HepG2 (cell line): ENCODE results near the gene MAN1A1. TPM values are rescaled to one million over a fixed set of nuclear protein-coding genes. Genes with fewer than 3 reads are reported as not detected.

Experiments used
- ATAC-seq: fragments of 200-7000 bp; cut with Tn5 transposase; 3 replicates; pipeline ENCODE4 v1.9.1; 2020; ENCODE audit warnings: mild to moderate bottlenecking, moderate library complexity
- BruUV-seq: library from RNA; stranded (reverse); fragments of 400-500 nt; replicated peaks from 2 replicates; lab custom pipeline; 2021; lab: Mats Ljungman, UMichigan
- CTCF ChIA-PET: fragments of 300-600 bp; formaldehyde crosslinking; extraction: SDS; loops from one replicate; lab custom pipeline; 2021; ENCODE audit warnings: low total read pairs, inconsistent platforms, low intra/inter-chr PET ratio; lab: Yijun Ruan, JAX
- POLR2A ChIA-PET: fragments of 350-600 bp; sonication (Branson Sonifier 250); formaldehyde crosslinking; loops from one replicate; lab custom pipeline; 2020; ENCODE audit warnings: antibody characterized with exemption, inconsistent platforms; lab: Yijun Ruan, JAX
- DNase-seq: peaks from one replicate; pipeline ENCODE4 v3.0.0-alpha.2; 2015; ENCODE audit warnings: low spot score
- FAIRE-seq: peaks from 3 replicates; lab custom pipeline; 2011; peaks lifted over from hg19 to GRCh38; lab: Jason Lieb, UNC
- H2AFZ ChIP-seq: one replicate; pipeline ENCODE4 v1.6.1; 2011; ENCODE audit warnings: low read length, inconsistent platforms
- H3K27ac ChIP-seq: fragments of 300-600 bp; 3 replicates; pipeline ENCODE4 v1.8.0; 2011; ENCODE audit warnings: mixed run types, mild to moderate bottlenecking, mixed read lengths, low read length, inconsistent platforms; ENCODE audit not compliant: insufficient read depth; ENCODE audit errors: extremely low read length
- H3K27me3 ChIP-seq, 2 experiments: fragments of 200-600 bp in 1 of 2; 2 replicates in 1 of 2; 3 replicates in 1 of 2; pipeline versions ENCODE4 v1.6.0 to v1.8.0; 2011; ENCODE audit warnings: low read length in 2 of 2, mild to moderate bottlenecking in 2 of 2, moderate library complexity in 2 of 2, inconsistent platforms in 1 of 2; ENCODE audit not compliant: insufficient read depth in 2 of 2, control insufficient read depth in 1 of 2
- H3K36me3 ChIP-seq, 2 experiments: fragments of 200-600 bp in 1 of 2; replicated peaks in 1 of 2; 2 replicates in 1 of 2; 3 replicates in 1 of 2; pipeline versions ENCODE4 v1.5.1 to v1.8.0; 2011; ENCODE audit warnings: low read length in 2 of 2, inconsistent platforms in 1 of 2; ENCODE audit not compliant: insufficient read depth in 2 of 2, control insufficient read depth in 1 of 2
- H3K4me1 ChIP-seq: 2 replicates; pipeline ENCODE4 v1.5.1; 2012; ENCODE audit warnings: low read length, inconsistent platforms; ENCODE audit not compliant: insufficient read depth
- H3K4me2 ChIP-seq: 2 replicates; pipeline ENCODE4 v1.6.0; 2011; ENCODE audit warnings: low read depth, low read length, inconsistent platforms
- H3K4me3 ChIP-seq, 3 experiments: fragments of 200-600 bp in 1 of 3; sonication (generic), shearing (Covaris generic) in 1 of 3; replicated peaks in 1 of 3; 2 replicates each; pipeline ENCODE4 v1.5.1; 2011 to 2016; ENCODE audit warnings: low read length in 3 of 3, inconsistent platforms in 2 of 3, low read depth in 2 of 3, mild to moderate bottlenecking in 2 of 3, control low read depth in 1 of 3, mixed read lengths in 1 of 3; ENCODE audit not compliant: insufficient read depth in 1 of 3
- H3K79me2 ChIP-seq: one replicate; pipeline ENCODE4 v1.6.1; 2011; ENCODE audit warnings: low read length, inconsistent platforms; ENCODE audit not compliant: insufficient read depth
- H3K9ac ChIP-seq: 2 replicates; pipeline ENCODE4 v1.6.0; 2011; ENCODE audit warnings: mild to moderate bottlenecking, low read depth, low read length, inconsistent platforms; ENCODE audit not compliant: insufficient read depth
- H3K9me3 ChIP-seq: 2 replicates; pipeline ENCODE4 v1.5.1; 2012; ENCODE audit warnings: mild to moderate bottlenecking, low read length
- H4K20me1 ChIP-seq: 2 replicates; pipeline ENCODE4 v1.6.0; 2011; ENCODE audit warnings: inconsistent platforms, mild to moderate bottlenecking, low read length, moderate library complexity; ENCODE audit not compliant: insufficient read depth
- DDIT3 ChIP-seq: sonication (generic); formaldehyde crosslinking; IDR thresholded peaks from 2 replicates; pipeline ENCODE4 v1.4.0; 2020; ENCODE audit warnings: mild to moderate bottlenecking, missing genetic modification reagents
- DZIP1 ChIP-seq: sonication (generic); formaldehyde crosslinking; IDR thresholded peaks from 2 replicates; pipeline ENCODE4 v1.5.0; 2020; ENCODE audit warnings: mild to moderate bottlenecking, missing genetic modification reagents
- GABPA ChIP-seq, 2 experiments: IDR thresholded peaks; 2 replicates each; pipeline ENCODE4 v1.6.1; 2011 to 2016; ENCODE audit warnings: low read depth in 2 of 2, low read length in 1 of 2, missing biosample characterization in 1 of 2, missing genetic modification characterization in 1 of 2
- GZF1 ChIP-seq: sonication (generic); formaldehyde crosslinking; IDR thresholded peaks from 2 replicates; pipeline ENCODE4 v1.5.1; 2020; ENCODE audit warnings: mild to moderate bottlenecking, missing genetic modification reagents
- JUNB ChIP-seq: sonication (generic); formaldehyde crosslinking; IDR thresholded peaks from 2 replicates; pipeline ENCODE4 v1.8.0; 2022; ENCODE audit warnings: missing genetic modification reagents, mild to moderate bottlenecking, borderline replicate concordance
- MYC ChIP-seq: sonication (generic); formaldehyde crosslinking; IDR thresholded peaks from 2 replicates; pipeline ENCODE4 v1.9.0; 2021; ENCODE audit warnings: missing genetic modification reagents, borderline replicate concordance
- NCOA1 ChIP-seq: sonication (generic); formaldehyde crosslinking; IDR thresholded peaks from 2 replicates; pipeline ENCODE4 v1.9.0; 2021; ENCODE audit warnings: missing genetic modification reagents
- NONO ChIP-seq, 2 experiments: fragments of 450-650 bp in 1 of 2; sonication (generic) in 1 of 2; formaldehyde crosslinking in 1 of 2; IDR thresholded peaks in 1 of 2; conservative IDR thresholded peaks in 1 of 2; 2 replicates each; pipeline versions ENCODE4 v1.6.1 to v1.8.0; 2017 to 2022; ENCODE audit warnings: mild to moderate bottlenecking in 1 of 2, missing genetic modification reagents in 1 of 2, moderate library complexity in 1 of 2
- POLR2AphosphoS2 ChIP-seq: IDR thresholded peaks from 2 replicates; pipeline ENCODE4 v1.6.1; 2011; ENCODE audit warnings: low read depth, low read length, improper control_type of control experiment
- TBX2 ChIP-seq: sonication (generic); formaldehyde crosslinking; IDR thresholded peaks from 2 replicates; pipeline ENCODE4 v1.5.0; 2020; ENCODE audit warnings: missing genetic modification reagents, mild to moderate bottlenecking, borderline replicate concordance
- ZNF546 ChIP-seq: sonication (generic); formaldehyde crosslinking; conservative IDR thresholded peaks from 2 replicates; pipeline ENCODE4 v1.8.1; 2023; ENCODE audit warnings: mild to moderate bottlenecking, missing genetic modification reagents
- WGBS: methylation state at CpG from one replicate; pipeline ENCODE4 v1.1.6; 2017; ENCODE audit warnings: low lambda C conversion rate; 5-methylcytosine and 5-hydroxymethylcytosine counted together
- in situ Hi-C: cut with HindIII; loops from 2 replicates; pipeline ENCODE4 v1.10.0; 2017; ENCODE audit warnings: low pct_unique_long_range_greater_than_20kb; ENCODE audit not compliant: extremely low pct_ligation_motif_present
- intact Hi-C: fragments of 100-400 bp; cut with micrococcal nuclease; formaldehyde crosslinking; loops from one replicate; pipeline ENCODE4 v1.10.0; 2022; ENCODE audit not compliant: unreplicated experiment
- polyA plus RNA-seq, 8 experiments: library from polyadenylated mRNA; depleted of rRNA in 3 of 8; stranded (reverse) in 7 of 8; unstranded in 1 of 8; fragments of >200 nt; fragmentation: Illumina TruSeq in 4 of 8; extraction: Trizol in 4 of 8; gene quantifications; 2 replicates each; pipeline versions ENCODE4 v1.2.1 to v1.2.3, GENCODE V29; 2011 to 2016; ENCODE audit warnings: low read depth in 4 of 8, missing spikeins in 1 of 8, mixed read lengths in 1 of 8; ENCODE audit not compliant: insufficient read depth in 1 of 8
- total RNA-seq, 5 experiments: library from RNA; depleted of rRNA; stranded (reverse); fragments of >200 nt; fragmentation: Illumina TruSeq; extraction: Trizol; gene quantifications; 2 replicates each; pipeline ENCODE4 v1.2.3, GENCODE V29; 2016; ENCODE audit warnings: low read depth in 1 of 5

Gene MAN1A1
- total and polyA plus RNA-seq, 2 of the 13 experiments (the other 11 are each of a cell fraction or from before 2014, with no cell fraction given) = 156 to 236 TPM

- H3K79me2 ChIP-seq = no peaks in the 10 kb centered on the region
- no peak for DNase-seq
- FAIRE-seq = no peak
- ATAC-seq = no peak
- no peak overlapping the region for H3K27ac ChIP-seq
- H3K4me3 ChIP-seq = no peak overlapping the region
- TF ChIP-seq DZIP1 (no peak), POLR2AphosphoS2 (0 out of 2 replicates have a peak, but pooled peaks have one; percentile 42)
- in situ Hi-C loops = no loop called here
- ChIA-PET CTCF (no interaction called here), POLR2A (no interaction called here)
- H3K36me3 ChIP-seq = no peaks in the 10 kb centered on the region
- H3K4me2 ChIP-seq = no peak overlapping the region
- no peaks in the 10 kb centered on the region for H3K27me3 ChIP-seq
- H2AFZ ChIP-seq = no peak overlapping the region
- intact Hi-C loops = no loop called here
- no peaks in the 10 kb centered on the region for H4K20me1 ChIP-seq
- no peaks in the 10 kb centered on the region for H3K9me3 ChIP-seq
- H3K9ac ChIP-seq = no peak overlapping the region
- H3K4me1 ChIP-seq = peaks cover 47% of the 10 kb centered on the region
- 96% methylated on average over 3 of the region's 3 CpGs for WGBS
- no TSS peak for BruUV-seq
Measured at GRCh38 chr6:119166024-119166784, 183.4 kb downstream of the MAN1A1 start.

- no peak overlapping the region for H3K9ac ChIP-seq
- H2AFZ ChIP-seq = no peak overlapping the region
- ChIA-PET POLR2A (no interaction called here), CTCF (no interaction called here)
- intact Hi-C loops = no loop called here
- no peaks in the 10 kb centered on the region for H3K27me3 ChIP-seq
- no peak for FAIRE-seq
- no peaks in the 10 kb centered on the region for H4K20me1 ChIP-seq
- no peak for ATAC-seq
- TF ChIP-seq ZNF546 (CRISPR knock-in tag) (no peak), NCOA1 (CRISPR knock-in tag) (no peak), DDIT3 (CRISPR knock-in tag) (no peak), MYC (CRISPR knock-in tag) (no peak), TBX2 (CRISPR knock-in tag) (no peak), GZF1 (CRISPR knock-in tag) (no peak), JUNB (no peak), NONO (IDR thresholded peaks at IDR 0.05) (no peak), NONO (CRISPR knock-in tag; conservative IDR thresholded peaks at IDR 0.05) (no peak), GABPA (IDR thresholded peaks at IDR 0.05; ENCODE audit: low read depth, low read length) (no peak), GABPA (CRISPR knock-in tag; IDR thresholded peaks at IDR 0.05; ENCODE audit: low read depth) (no peak)
- in situ Hi-C loops = no loop called here
- no TSS peak for BruUV-seq
- no peaks in the 10 kb centered on the region for H3K9me3 ChIP-seq
- no peak overlapping the region for H3K27ac ChIP-seq
- peaks cover 30% of the 10 kb centered on the region for H3K4me1 ChIP-seq
- H3K4me2 ChIP-seq = no peak overlapping the region
- DNase-seq = no peak
- 98% methylated on average over 8 of the region's 8 CpGs for WGBS
- H3K79me2 ChIP-seq = no peaks in the 10 kb centered on the region
- no peak overlapping the region for H3K4me3 ChIP-seq
- H3K36me3 ChIP-seq = no peaks in the 10 kb centered on the region
Measured at GRCh38 chr6:119163006-119163405, 186.6 kb downstream of the MAN1A1 start.
